ENCODE measurements around the gene TMED3. TPM values are rescaled to one million over a fixed set of nuclear protein-coding genes. Genes with fewer than 3 reads are reported as not detected.

Gene TMED3
- total RNA-seq, 1 experiment from 2014 or later: 53.6 TPM

Other genes with a start within 250 kb of the TMED3 start
- gene RASGRF1, start 220.3 kb upstream of the TMED3 start, total RNA-seq (2021; ENCODE audit: unreplicated experiment): 2.4 TPM
- gene ANKRD34C, start 28.4 kb upstream of the TMED3 start, total RNA-seq (2021; ENCODE audit: unreplicated experiment): not detected
- gene MINAR1, start 121.2 kb downstream of the TMED3 start, total RNA-seq (2021; ENCODE audit: unreplicated experiment): 1.9 TPM